NB4 (cell line): ENCODE data around the gene ABCC3.

Experiments used
- MAX ChIP-seq: IDR thresholded peaks from 2 replicates; pipeline ENCODE4 v1.6.1; 2011; ENCODE audit warnings: low read depth, low read length
- POLR2A ChIP-seq: IDR thresholded peaks from 2 replicates; pipeline ENCODE4 v1.6.1; 2011; ENCODE audit warnings: mild to moderate bottlenecking; ENCODE audit not compliant: insufficient read length; ENCODE audit errors: extremely low read depth

- no peak for TF ChIP-seq POLR2A
- TF ChIP-seq MAX, result no peak
These were observed 31.3 kb upstream of the ABCC3 start for GRCh38 chr17:50603340-50603739.
